GM21825 (cell line): ENCODE results near the gene SLC2A6.
A peak's percentile ranks its signal among the peaks of the same experiment; 100 is the strongest.

Source experiments
- ATAC-seq: cut with Tn5 transposase; IDR thresholded peaks from one replicate; pipeline ENCODE4 v1.9.1; 2021; ENCODE audit warnings: mild to moderate bottlenecking, moderate library complexity; ENCODE audit not compliant: unreplicated experiment

The SLC2A6 gene

GRCh38 chr9:133478851-133479711 lies at the start of gene SLC2A6:
Gene SLC2A6 (minus strand): TSS chr9:133479099. CDS start chr9:133479059, 40 bp downstream.
- peak; percentile 87 for ATAC-seq

GRCh38 chr9:133528001-133528875 lies 49.3 kb upstream of the SLC2A6 start:
- ATAC-seq, result no peak

DNA sequence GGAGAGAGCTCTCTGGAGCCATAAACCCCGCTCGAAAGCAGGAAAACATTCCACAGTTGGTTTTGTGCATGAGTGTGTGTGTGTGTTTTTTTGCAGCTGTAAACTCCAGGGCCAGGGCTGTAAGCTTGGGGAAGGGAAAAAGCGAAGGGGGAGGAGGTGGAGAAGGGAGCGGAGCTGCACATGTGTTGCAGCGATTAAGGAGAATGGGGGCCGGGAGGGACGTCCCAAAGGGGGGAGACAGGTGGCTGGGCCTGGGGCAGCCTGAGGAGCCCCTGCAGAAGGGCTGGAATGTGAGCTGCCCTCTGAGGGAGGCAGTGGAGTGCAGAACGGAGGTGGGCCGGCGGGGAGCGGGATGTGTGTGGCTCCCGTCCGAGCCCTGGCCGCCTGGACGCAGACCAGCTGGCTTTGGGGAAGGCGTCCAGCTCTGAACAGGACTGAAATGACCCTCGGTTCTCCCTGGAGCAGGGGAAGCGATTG lies 48.6 kb upstream of the SLC2A6 start:
- no peak for ATAC-seq

DNA sequence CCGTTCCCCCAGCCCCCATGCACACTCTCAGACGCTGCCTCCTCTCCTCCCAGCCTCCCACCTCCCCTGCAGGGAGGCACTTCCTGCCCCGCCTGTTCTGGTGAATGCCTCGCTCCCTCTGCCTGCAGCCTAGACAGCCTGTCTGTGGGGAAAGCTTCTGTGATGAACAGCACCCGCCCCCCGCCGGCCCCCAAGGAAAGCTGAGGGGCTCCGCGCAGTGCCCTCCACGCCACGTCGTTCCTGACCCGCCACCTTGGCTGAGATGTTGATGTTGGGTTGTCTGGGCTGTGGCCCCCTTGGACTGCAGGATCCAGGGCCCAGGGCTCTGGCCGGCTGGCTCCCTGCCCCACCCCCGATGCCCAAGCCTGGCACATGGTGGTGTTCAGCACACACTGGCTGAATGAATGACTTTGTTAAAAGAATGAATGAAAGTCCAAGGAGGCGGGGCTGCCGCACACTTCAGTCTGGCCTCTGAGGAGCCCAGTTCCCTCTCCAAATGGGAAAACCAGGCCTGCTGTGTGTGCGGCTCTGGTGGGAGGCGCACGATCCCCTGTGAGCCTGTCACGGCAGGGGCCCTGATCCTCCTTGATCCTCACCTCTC lies 47.9 kb upstream of the SLC2A6 start:
- no peak for ATAC-seq

DNA sequence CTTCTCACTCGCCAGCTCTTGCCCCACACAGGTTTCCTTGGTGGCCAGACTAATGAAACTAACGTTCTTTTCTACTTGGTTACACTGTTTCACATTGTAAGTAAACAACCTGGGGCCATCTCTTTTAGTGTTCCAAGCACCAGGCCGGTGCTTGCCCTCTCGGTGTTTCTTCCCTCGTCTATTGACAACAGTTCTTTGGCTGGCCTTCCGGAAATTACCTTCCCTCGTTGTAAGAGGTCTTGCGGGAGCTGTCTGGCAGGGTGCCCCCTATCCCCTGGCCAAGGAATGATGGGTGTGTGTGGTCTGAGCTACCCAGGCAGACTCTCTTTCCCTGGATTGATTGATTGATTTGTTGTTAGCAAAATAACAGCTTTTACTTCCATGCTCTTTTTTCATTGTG lies 46.8 kb upstream of the SLC2A6 start:
- no peak for ATAC-seq

GRCh38 chr9:133524679-133525228 lies 45.9 kb upstream of the SLC2A6 start, which contains the start of gene MYMK:
Gene MYMK (minus strand): TSS chr9:133524959. CDS start chr9:133524844, 115 bp downstream.
- no peak for ATAC-seq

- no peak for ATAC-seq
These were observed 45.2 kb upstream of the SLC2A6 start for GRCh38 chr9:133524146-133524545.

GRCh38 chr9:133523106-133523505 lies 44.2 kb upstream of the SLC2A6 start:
- no peak for ATAC-seq

- ATAC-seq, result no peak
These were observed 43.4 kb upstream of the SLC2A6 start for GRCh38 chr9:133522073-133522910.

GRCh38 chr9:133521122-133522072 lies 42.5 kb upstream of the SLC2A6 start:
- ATAC-seq, result no peak

DNA sequence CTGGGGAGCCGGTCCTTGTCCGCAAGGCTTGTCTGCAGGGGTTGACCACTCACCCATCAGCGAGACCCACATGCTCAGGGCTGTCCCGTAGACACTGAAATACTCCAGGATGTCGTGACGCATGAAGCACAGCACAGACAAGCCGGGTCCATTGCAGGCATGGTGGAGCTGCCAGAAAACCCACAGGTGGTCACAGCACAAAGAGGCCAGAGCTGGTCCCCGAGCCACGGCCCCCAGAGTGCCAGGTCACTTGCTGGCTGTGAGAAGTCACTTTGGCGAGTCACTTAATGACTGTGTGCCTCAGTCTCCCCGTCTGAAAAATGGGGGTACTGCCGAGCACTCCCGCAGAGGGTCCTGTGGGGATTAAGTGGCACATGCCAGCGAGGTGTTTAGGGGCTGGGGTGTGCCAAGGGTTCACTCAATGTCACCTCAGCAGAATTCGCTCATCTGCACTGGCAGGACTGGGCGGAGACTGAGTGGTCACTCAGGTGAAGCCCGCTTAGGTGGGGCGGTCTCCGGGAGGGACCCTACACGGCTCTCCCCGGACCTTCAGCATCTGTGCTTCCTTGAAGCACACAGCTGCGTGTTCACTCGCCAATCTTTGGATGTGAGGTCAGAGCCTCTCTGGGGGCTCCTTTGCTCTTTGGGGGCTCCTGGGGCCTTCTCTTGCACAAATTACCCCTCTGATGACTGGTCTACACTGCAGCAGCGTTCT lies 41.4 kb upstream of the SLC2A6 start:
- ATAC-seq, result no peak

DNA sequence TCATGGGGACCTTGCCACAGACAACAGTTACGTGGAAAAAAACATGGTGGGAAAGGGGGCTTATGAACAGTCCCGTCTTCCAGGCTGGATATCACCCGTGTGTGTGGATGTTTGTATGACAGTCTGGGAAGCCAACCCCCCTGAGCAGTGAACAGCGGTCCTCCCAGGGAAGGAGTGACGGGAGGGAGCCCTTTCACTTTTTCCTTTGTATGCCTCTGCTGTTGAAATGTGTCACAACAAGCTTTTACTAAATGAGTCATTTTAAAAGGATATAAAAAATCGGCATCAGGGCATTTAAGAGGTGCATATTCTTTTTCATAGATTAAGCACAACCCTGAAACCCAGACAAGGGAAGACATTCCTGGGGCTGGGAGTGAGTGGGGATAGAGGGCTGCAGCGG lies 40.8 kb upstream of the SLC2A6 start:
- ATAC-seq, result no peak

GRCh38 chr9:133518706-133519449 lies 40.0 kb upstream of the SLC2A6 start:
- no peak for ATAC-seq

- ATAC-seq, result no peak
These were observed 39.3 kb upstream of the SLC2A6 start for GRCh38 chr9:133518200-133518599.

- ATAC-seq, result no peak
These were observed 38.8 kb upstream of the SLC2A6 start for GRCh38 chr9:133517711-133518110.

DNA sequence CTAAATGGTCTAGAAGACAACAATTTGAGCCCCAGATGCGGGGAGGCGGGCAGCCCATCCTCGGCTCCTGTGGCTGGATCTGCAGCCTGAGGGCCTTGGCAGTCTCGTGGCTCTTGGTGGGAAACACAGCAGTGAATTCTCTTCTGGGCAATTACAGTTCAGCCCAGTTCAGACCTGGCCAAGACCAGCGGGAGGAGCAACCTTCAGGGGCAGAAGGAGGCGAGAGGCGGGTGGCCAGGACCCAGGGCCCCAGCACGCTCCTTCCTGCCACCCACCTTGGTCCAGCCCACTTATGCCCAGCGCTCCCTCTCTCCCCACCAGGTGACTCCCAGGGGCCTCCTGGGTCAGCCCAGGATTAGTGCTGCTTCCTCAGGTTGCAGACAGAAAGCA lies 38.1 kb upstream of the SLC2A6 start:
- ATAC-seq, result no peak

- ATAC-seq, result no peak
These were observed 37.5 kb upstream of the SLC2A6 start for GRCh38 chr9:133516256-133516960.
